IMR-90 (cell line): ENCODE results near the gene IFNLR1. TPM values are rescaled to one million over a fixed set of nuclear protein-coding genes. Genes with fewer than 3 reads are reported as not detected.

Experiments used
- ATAC-seq: fragments of 200-7000 bp; cut with Tn5 transposase; 2 replicates; pipeline ENCODE4 v1.9.1; 2020; ENCODE audit warnings: low read depth, mild to moderate bottlenecking, moderate library complexity
- BruUV-seq: library from RNA; stranded (reverse); fragments of 400-500 nt; replicated peaks from 2 replicates; lab custom pipeline; 2021; lab: Mats Ljungman, UMichigan
- CTCF ChIA-PET: fragments of 300-600 bp; formaldehyde crosslinking; extraction: SDS; loops from one replicate; lab custom pipeline; 2021; ENCODE audit warnings: antibody characterized with exemption; lab: Yijun Ruan, JAX
- POLR2A ChIA-PET: fragments of 300-600 bp; sonication (Branson Sonifier 250); formaldehyde crosslinking; loops from one replicate; lab custom pipeline; 2022; ENCODE audit warnings: antibody characterized with exemption; ENCODE audit not compliant: unreplicated experiment; lab: Charles Lee
- DNase-seq: peaks from one replicate; pipeline ENCODE4 v3.0.0; 2013
- H2AFZ ChIP-seq: replicated peaks from 2 replicates; pipeline ENCODE3; 2013; ENCODE audit warnings: low read length, mild to moderate bottlenecking; ENCODE audit not compliant: poor library complexity
- H2AK5ac ChIP-seq: 2 replicates; pipeline ENCODE4 v1.6.1; 2013; ENCODE audit warnings: low read depth, low read length, inconsistent platforms
- H2AK9ac ChIP-seq: replicated peaks from 2 replicates; pipeline ENCODE3; 2013; ENCODE audit warnings: mild to moderate bottlenecking, low read depth, low read length, moderate library complexity; ENCODE audit not compliant: poor library complexity
- H2BK120ac ChIP-seq: 2 replicates; pipeline ENCODE4 v1.6.1; 2013; ENCODE audit warnings: low read depth, low read length, inconsistent platforms
- H2BK15ac ChIP-seq: 3 replicates; pipeline ENCODE4 v1.6.1; 2013; ENCODE audit warnings: low read depth, low read length, inconsistent platforms
- H2BK20ac ChIP-seq: 2 replicates; pipeline ENCODE4 v1.6.1; 2013; ENCODE audit warnings: low read depth, mild to moderate bottlenecking, inconsistent platforms, low read length, moderate library complexity
- H2BK5ac ChIP-seq: 2 replicates; pipeline ENCODE4 v1.6.1; 2013; ENCODE audit warnings: mild to moderate bottlenecking, low read depth, low read length, inconsistent platforms; ENCODE audit not compliant: poor library complexity, severe bottlenecking
- H3K14ac ChIP-seq: replicated peaks from 2 replicates; pipeline ENCODE4 v1.6.1; 2013; ENCODE audit warnings: low read depth, low read length, inconsistent platforms
- H3K18ac ChIP-seq: 2 replicates; pipeline ENCODE4 v1.6.1; 2013; ENCODE audit warnings: low read depth, low read length, control low read depth
- H3K23ac ChIP-seq: 2 replicates; pipeline ENCODE4 v1.6.1; 2013; ENCODE audit warnings: low read depth, low read length, inconsistent platforms
- H3K27ac ChIP-seq: 2 replicates; pipeline ENCODE4 v1.5.1; 2013; ENCODE audit warnings: mild to moderate bottlenecking, control low read depth, low read length; ENCODE audit not compliant: insufficient read depth
- H3K27me3 ChIP-seq: 2 replicates; pipeline ENCODE4 v1.6.1; 2013; ENCODE audit warnings: low read length; ENCODE audit not compliant: control insufficient read depth, insufficient read depth
- H3K36me3 ChIP-seq: 2 replicates; pipeline ENCODE4 v1.6.1; 2013; ENCODE audit warnings: low read length, mixed read lengths; ENCODE audit not compliant: control insufficient read depth, insufficient read depth
- H3K4ac ChIP-seq: 2 replicates; pipeline ENCODE4 v1.6.1; 2013; ENCODE audit warnings: low read depth, low read length, inconsistent platforms
- H3K4me1 ChIP-seq: 2 replicates; pipeline ENCODE4 v1.6.1; 2013; ENCODE audit warnings: low read length, mixed read lengths; ENCODE audit not compliant: control insufficient read depth, insufficient read depth
- H3K4me2 ChIP-seq: 2 replicates; pipeline ENCODE4 v1.6.1; 2013; ENCODE audit warnings: low read depth, mild to moderate bottlenecking, control low read depth, low read length, moderate library complexity
- H3K4me3 ChIP-seq: 2 replicates; pipeline ENCODE4 v1.5.1; 2013; ENCODE audit warnings: low read depth, mild to moderate bottlenecking, control low read depth, low read length, moderate library complexity; ENCODE audit not compliant: insufficient read depth
- H3K56ac ChIP-seq: 2 replicates; pipeline ENCODE4 v1.6.1; 2013; ENCODE audit warnings: low read length, inconsistent platforms; ENCODE audit not compliant: insufficient read depth; ENCODE audit errors: extremely low read depth
- H3K79me1 ChIP-seq, 2 experiments: 2 replicates each; pipeline ENCODE4 v1.6.1; 2013; ENCODE audit warnings: low read length in 2 of 2, inconsistent platforms in 1 of 2, low read depth in 1 of 2
- H3K9ac ChIP-seq: 2 replicates; pipeline ENCODE4 v1.6.1; 2013; ENCODE audit warnings: low read depth, low read length, control low read depth
- H3K9me1 ChIP-seq: 2 replicates; pipeline ENCODE4 v1.6.1; 2013; ENCODE audit warnings: low read length, inconsistent platforms; ENCODE audit not compliant: insufficient read depth
- H3K9me3 ChIP-seq: 2 replicates; pipeline ENCODE4 v1.6.1; 2013; ENCODE audit warnings: low read length; ENCODE audit not compliant: control insufficient read depth, insufficient read depth
- H4K20me1 ChIP-seq: 2 replicates; pipeline ENCODE4 v1.6.1; 2013; ENCODE audit warnings: low read length, inconsistent platforms; ENCODE audit not compliant: insufficient read depth
- H4K5ac ChIP-seq: 2 replicates; pipeline ENCODE4 v1.6.1; 2013; ENCODE audit warnings: mild to moderate bottlenecking, low read depth, low read length, control low read depth
- H4K8ac ChIP-seq, 2 experiments: 2 replicates each; pipeline ENCODE4 v1.6.1; 2013; ENCODE audit warnings: low read depth in 2 of 2, low read length in 2 of 2, control low read depth in 1 of 2, inconsistent platforms in 1 of 2
- H4K91ac ChIP-seq: 2 replicates; pipeline ENCODE4 v1.6.1; 2013; ENCODE audit warnings: low read depth, low read length, inconsistent platforms; ENCODE audit not compliant: insufficient read depth
- BHLHE40 ChIP-seq: fragments of 150-350 bp; IDR thresholded peaks from 2 replicates; pipeline ENCODE4 v1.6.1; 2016; ENCODE audit warnings: mild to moderate bottlenecking, low read depth, low read length
- CEBPB ChIP-seq: IDR thresholded peaks from 2 replicates; pipeline ENCODE4 v1.6.1; 2012; ENCODE audit warnings: low read depth, low read length, improper control_type of control experiment
- CHD1 ChIP-seq: IDR thresholded peaks from 2 replicates; pipeline ENCODE4 v1.6.1; 2012; ENCODE audit warnings: low read depth, low read length, improper control_type of control experiment
- CTCF ChIP-seq: conservative IDR thresholded peaks from 2 replicates; pipeline ENCODE4 v1.5.1; 2012; ENCODE audit warnings: mild to moderate bottlenecking, low read depth, low read length, improper control_type of control experiment
- ELK1 ChIP-seq: fragments of 150-350 bp; IDR thresholded peaks from 2 replicates; pipeline ENCODE4 v1.6.1; 2016; ENCODE audit warnings: low read depth, mild to moderate bottlenecking, low read length, moderate library complexity, borderline replicate concordance
- FOS ChIP-seq: fragments of 150-350 bp; IDR thresholded peaks from 2 replicates; pipeline ENCODE4 v1.6.1; 2016; ENCODE audit warnings: low read depth, low read length
- MAFK ChIP-seq: IDR thresholded peaks from 2 replicates; pipeline ENCODE4 v1.6.1; 2012; ENCODE audit warnings: low read depth, low read length, improper control_type of control experiment
- MAZ ChIP-seq: IDR thresholded peaks from 2 replicates; pipeline ENCODE4 v1.6.1; 2012; ENCODE audit warnings: low read depth, mild to moderate bottlenecking, low read length, improper control_type of control experiment, moderate library complexity, borderline replicate concordance
- MXI1 ChIP-seq: IDR thresholded peaks from 2 replicates; pipeline ENCODE4 v1.6.1; 2012; ENCODE audit warnings: low read depth, mild to moderate bottlenecking, low read length, moderate library complexity, borderline replicate concordance
- NFE2L2 ChIP-seq: fragments of 150-350 bp; IDR thresholded peaks from 2 replicates; pipeline ENCODE4 v1.6.1; 2016; ENCODE audit warnings: low read depth, mild to moderate bottlenecking, low read length
- POLR2A ChIP-seq: IDR thresholded peaks from 2 replicates; pipeline ENCODE4 v1.6.1; 2012; ENCODE audit warnings: mild to moderate bottlenecking, low read depth, low read length
- RAD21 ChIP-seq: IDR thresholded peaks from 2 replicates; pipeline ENCODE4 v1.6.1; 2012; ENCODE audit warnings: low read length, improper control_type of control experiment
- RCOR1 ChIP-seq: IDR thresholded peaks from 2 replicates; pipeline ENCODE4 v1.6.1; 2012; ENCODE audit warnings: mild to moderate bottlenecking, low read length, improper control_type of control experiment; ENCODE audit not compliant: insufficient replicate concordance
- RFX5 ChIP-seq: IDR thresholded peaks from 2 replicates; pipeline ENCODE4 v1.8.0; 2012; ENCODE audit warnings: low read depth, mild to moderate bottlenecking, low read length, moderate library complexity
- SMC3 ChIP-seq: fragments of 150-350 bp; IDR thresholded peaks from 2 replicates; pipeline ENCODE4 v1.6.1; 2016; ENCODE audit warnings: low read depth, mild to moderate bottlenecking, antibody characterized with exemption, low read length, moderate library complexity
- USF2 ChIP-seq: fragments of 150-350 bp; IDR thresholded peaks from 2 replicates; pipeline ENCODE4 v1.6.1; 2017; ENCODE audit warnings: mild to moderate bottlenecking, antibody characterized with exemption, low read length, low read depth
- WGBS, 2 experiments: methylation state at CpG; one replicate each; pipeline versions ENCODE4 v1.1.5 to v1.1.7; 2013; ENCODE audit warnings: missing lambda C conversion rate in 2 of 2; ENCODE audit not compliant: insufficient read length in 1 of 2; ENCODE audit errors: extremely low coverage in 2 of 2; 5-methylcytosine and 5-hydroxymethylcytosine counted together
- dilution Hi-C: fragments of 300-500 bp; cut with HindIII; formaldehyde crosslinking; loops from one replicate; pipeline ENCODE4 v1.14.3; 2018; ENCODE audit warnings: low sequenced_read_pairs; ENCODE audit not compliant: unreplicated experiment
- in situ Hi-C: fragments of 300-500 bp; cut with MboI; formaldehyde crosslinking; loops from 3 replicates; pipeline ENCODE4 v1.14.3; 2019; ENCODE audit warnings: low sequenced_read_pairs, inconsistent platforms, mixed read lengths
- intact Hi-C: fragments of 100-400 bp; cut with micrococcal nuclease; formaldehyde crosslinking; loops from 2 replicates; pipeline ENCODE4 v1.10.0; 2022
- polyA plus RNA-seq, 3 experiments: library from polyadenylated mRNA; depleted of rRNA; stranded (reverse); fragments of >200 nt; gene quantifications; 2 replicates each; pipeline ENCODE4 v1.2.3, GENCODE V29; 2012; ENCODE audit warnings: low replicate concordance in 1 of 3
- total RNA-seq: library from RNA; depleted of rRNA; stranded (reverse); fragments of >200 nt; gene quantifications from 2 replicates; pipeline ENCODE4 v1.2.3, GENCODE V29; 2012

Gene IFNLR1
- total and polyA plus RNA-seq, 2 of the 4 experiments (the other 2 are of a cell fraction): not detected

GRCh38 chr1:24202987-24203386 is 15.9 kb upstream of the IFNLR1 start:
- no peak overlapping the region for H3K4me2 ChIP-seq
- no peaks in the 10 kb centered on the region for H3K79me1 ChIP-seq
- no peak overlapping the region for H2BK20ac ChIP-seq
- H3K27me3 ChIP-seq: peaks cover 19% of the 10 kb centered on the region
- H2BK5ac ChIP-seq: no peak overlapping the region
- H3K9ac ChIP-seq: no peak overlapping the region
- no peak overlapping the region for H4K5ac ChIP-seq
- TF ChIP-seq CHD1: no peak
- no peak for TF ChIP-seq ELK1
- no peak for TF ChIP-seq CTCF
- no peak for TF ChIP-seq POLR2A
- no peak for TF ChIP-seq FOS
- no peak for TF ChIP-seq NFE2L2
- no peak for TF ChIP-seq MAFK
- TF ChIP-seq RAD21: no peak
- TF ChIP-seq MAZ: no peak
- no peak for TF ChIP-seq MXI1
- no peak for TF ChIP-seq RCOR1
- no peak for TF ChIP-seq CEBPB
- no peak for TF ChIP-seq SMC3
- no peak for TF ChIP-seq RFX5
- TF ChIP-seq BHLHE40: no peak
- TF ChIP-seq USF2: no peak
- no TSS peak for BruUV-seq
- ChIA-PET CTCF (interaction anchor here (1.3 to 6.6 kb wide), 2 partner anchors 163 to 190 kb away, joined by 4 to 170 read pairs; no protein-coding TSS in a partner anchor), POLR2A (no interaction called here)
- H3K18ac ChIP-seq: no peak overlapping the region
- DNase-seq (no peak), ATAC-seq (no peak)
- H3K23ac ChIP-seq: no peak overlapping the region
- no peaks in the 10 kb centered on the region for H3K36me3 ChIP-seq
- H4K20me1 ChIP-seq: no peaks in the 10 kb centered on the region; the same call in none of the 2 replicates
- H4K8ac ChIP-seq: no peak overlapping the region
- no peak overlapping the region for H2BK120ac ChIP-seq
- H2AK9ac ChIP-seq: no peak overlapping the region
- intact Hi-C loops (loop anchor here (1.0 to 5.0 kb wide), 2 partner anchors 104 to 188 kb away; no protein-coding TSS in a partner anchor), dilution Hi-C loops (no loop called here), in situ Hi-C loops (loop anchor here (5.0 kb wide), 1 partner anchor 189 kb away; no protein-coding TSS in a partner anchor)
- no peaks in the 10 kb centered on the region for H3K9me3 ChIP-seq
- no peak overlapping the region for H3K4ac ChIP-seq
- no peaks in the 10 kb centered on the region for H3K9me1 ChIP-seq
- no peak overlapping the region for H3K27ac ChIP-seq
- H4K91ac ChIP-seq: no peak overlapping the region
- no peak overlapping the region for H2BK15ac ChIP-seq
- H3K14ac ChIP-seq: no peak overlapping the region
- 65% methylated on average over 4 of the region's 4 CpGs; no CpG with 5 or more reads in 1 of the 2 experiments for WGBS, 2 experiments
- no peak overlapping the region for H3K56ac ChIP-seq
- H3K4me3 ChIP-seq: no peak overlapping the region
- no peak overlapping the region for H2AK5ac ChIP-seq
- no peak overlapping the region for H2AFZ ChIP-seq
- H3K4me1 ChIP-seq: peaks cover 2% of the 10 kb centered on the region; the same call in 1 of the 2 replicates
